Lower lobe of right lung (tissue), 2 donors: Measurements from ENCODE around the gene GRIA1. TPM values are rescaled to one million over a fixed set of nuclear protein-coding genes. Genes with fewer than 3 reads are reported as not detected.

Experiments used
- ATAC-seq, 2 donors: fragments of 200-7000 bp; cut with Tn5 transposase; one replicate each; pipeline ENCODE4 v1.9.1; 2020 to 2022; ENCODE audit warnings: mild to moderate bottlenecking in 2 of 2, moderate library complexity in 2 of 2
- DNase-seq: peaks from one replicate; pipeline ENCODE4 v3.0.0-alpha.2; 2020
- H3K27ac ChIP-seq: fragments of 200-600 bp; one replicate; pipeline ENCODE4 v1.8.0; 2022
- H3K27me3 ChIP-seq: fragments of 200-600 bp; one replicate; pipeline ENCODE4 v1.8.0; 2022; ENCODE audit warnings: low read depth
- H3K36me3 ChIP-seq: fragments of 200-600 bp; one replicate; pipeline ENCODE4 v1.8.0; 2022; ENCODE audit warnings: mild to moderate bottlenecking
- H3K4me1 ChIP-seq: fragments of 200-600 bp; one replicate; pipeline ENCODE4 v1.8.0; 2022
- H3K4me3 ChIP-seq: fragments of 200-600 bp; one replicate; pipeline ENCODE4 v1.8.0; 2022; ENCODE audit warnings: mild to moderate bottlenecking
- H3K9me3 ChIP-seq: fragments of 200-600 bp; one replicate; pipeline ENCODE4 v1.8.0; 2022
- intact Hi-C: fragments of 100-400 bp; cut with DNase I; formaldehyde crosslinking; loops from one replicate; pipeline ENCODE4 v1.11.0; 2022
- total RNA-seq: library from RNA; stranded (reverse); fragmentation: NEBNext Ultra II Directional; extraction: Animal tissue kit (Norgen Biotek cat#: 25700); gene quantifications from one replicate; pipeline ENCODE4 v1.2.1, GENCODE V29; 2021
- TF ChIP-seq, protein P1 (sequence below): fragments of 200-600 bp; IDR thresholded peaks from one replicate; pipeline ENCODE4 v1.8.0; 2022; ENCODE audit warnings: antibody characterized with exemption, mild to moderate bottlenecking
- donor health status: DM: no; HTN: yes; CAD: no; lungs with severe emphysema.

The GRIA1 gene
- total RNA-seq, 1 donor from 2014 or later: 10.3 TPM

DNA sequence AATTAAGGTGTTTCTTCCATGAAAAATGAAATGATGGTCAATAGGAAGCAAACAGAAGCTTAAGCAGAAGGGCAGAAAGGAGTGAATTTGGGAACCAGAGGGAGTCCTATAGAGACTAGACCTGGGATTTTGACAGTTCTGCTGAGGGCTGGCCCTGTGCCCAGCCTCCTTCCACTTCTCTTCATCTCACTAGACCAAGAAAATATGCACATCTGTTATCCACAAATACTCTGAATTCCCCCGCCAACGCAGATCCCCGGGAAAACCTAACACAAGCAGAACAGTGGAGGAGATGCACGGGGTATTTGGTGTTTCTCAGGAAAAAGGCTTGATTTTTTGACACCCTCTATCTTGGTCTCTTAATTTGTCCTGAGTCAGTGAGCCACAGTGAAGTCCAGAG lies 22.7 kb downstream of the GRIA1 start:
- no peak overlapping the region for H3K27ac ChIP-seq
- intact Hi-C loops: no loop called here
- no peak overlapping the region for H3K4me3 ChIP-seq

DNA sequence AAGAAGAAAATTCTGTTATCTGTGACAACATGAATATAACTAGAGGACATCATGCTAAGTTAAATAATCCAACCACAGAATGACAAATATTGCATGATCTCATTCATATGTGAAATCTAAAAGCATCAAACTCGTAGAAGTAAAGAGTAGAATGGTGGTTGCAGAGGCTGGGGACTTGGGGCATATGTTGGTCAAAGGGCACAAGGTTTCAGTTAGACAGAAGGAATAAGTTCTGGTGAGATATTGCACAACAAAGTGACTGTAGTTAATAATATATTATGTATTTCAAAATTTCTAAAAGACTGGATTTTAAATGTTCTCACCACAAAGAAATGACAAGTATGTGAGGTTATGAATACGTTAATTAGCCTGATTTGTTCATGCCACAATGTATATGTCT lies 24.8 kb downstream of the GRIA1 start:
- Histone ChIP-seq H3K36me3 (no peaks in the 10 kb centered on the region), H3K27me3 (no peaks in the 10 kb centered on the region), H3K4me1 (no peaks in the 10 kb centered on the region), H3K9me3 (no peaks in the 10 kb centered on the region), H3K4me3 (no peak overlapping the region), H3K27ac (no peak overlapping the region)
- intact Hi-C loops: no loop called here
- TF ChIP-seq, protein P1, sequence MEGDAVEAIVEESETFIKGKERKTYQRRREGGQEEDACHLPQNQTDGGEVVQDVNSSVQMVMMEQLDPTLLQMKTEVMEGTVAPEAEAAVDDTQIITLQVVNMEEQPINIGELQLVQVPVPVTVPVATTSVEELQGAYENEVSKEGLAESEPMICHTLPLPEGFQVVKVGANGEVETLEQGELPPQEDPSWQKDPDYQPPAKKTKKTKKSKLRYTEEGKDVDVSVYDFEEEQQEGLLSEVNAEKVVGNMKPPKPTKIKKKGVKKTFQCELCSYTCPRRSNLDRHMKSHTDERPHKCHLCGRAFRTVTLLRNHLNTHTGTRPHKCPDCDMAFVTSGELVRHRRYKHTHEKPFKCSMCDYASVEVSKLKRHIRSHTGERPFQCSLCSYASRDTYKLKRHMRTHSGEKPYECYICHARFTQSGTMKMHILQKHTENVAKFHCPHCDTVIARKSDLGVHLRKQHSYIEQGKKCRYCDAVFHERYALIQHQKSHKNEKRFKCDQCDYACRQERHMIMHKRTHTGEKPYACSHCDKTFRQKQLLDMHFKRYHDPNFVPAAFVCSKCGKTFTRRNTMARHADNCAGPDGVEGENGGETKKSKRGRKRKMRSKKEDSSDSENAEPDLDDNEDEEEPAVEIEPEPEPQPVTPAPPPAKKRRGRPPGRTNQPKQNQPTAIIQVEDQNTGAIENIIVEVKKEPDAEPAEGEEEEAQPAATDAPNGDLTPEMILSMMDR: no peak
- DNase-seq (no peak), ATAC-seq (no peak)

More for the DNA sequence above, 22.7 kb downstream of the GRIA1 start:
- no peaks in the 10 kb centered on the region for H3K4me1 ChIP-seq
- H3K36me3 ChIP-seq: no peaks in the 10 kb centered on the region
- no peaks in the 10 kb centered on the region for H3K27me3 ChIP-seq
- DNase-seq (no peak), ATAC-seq (no peak)
- H3K9me3 ChIP-seq: no peaks in the 10 kb centered on the region
- TF ChIP-seq, protein P1: no peak

DNA sequence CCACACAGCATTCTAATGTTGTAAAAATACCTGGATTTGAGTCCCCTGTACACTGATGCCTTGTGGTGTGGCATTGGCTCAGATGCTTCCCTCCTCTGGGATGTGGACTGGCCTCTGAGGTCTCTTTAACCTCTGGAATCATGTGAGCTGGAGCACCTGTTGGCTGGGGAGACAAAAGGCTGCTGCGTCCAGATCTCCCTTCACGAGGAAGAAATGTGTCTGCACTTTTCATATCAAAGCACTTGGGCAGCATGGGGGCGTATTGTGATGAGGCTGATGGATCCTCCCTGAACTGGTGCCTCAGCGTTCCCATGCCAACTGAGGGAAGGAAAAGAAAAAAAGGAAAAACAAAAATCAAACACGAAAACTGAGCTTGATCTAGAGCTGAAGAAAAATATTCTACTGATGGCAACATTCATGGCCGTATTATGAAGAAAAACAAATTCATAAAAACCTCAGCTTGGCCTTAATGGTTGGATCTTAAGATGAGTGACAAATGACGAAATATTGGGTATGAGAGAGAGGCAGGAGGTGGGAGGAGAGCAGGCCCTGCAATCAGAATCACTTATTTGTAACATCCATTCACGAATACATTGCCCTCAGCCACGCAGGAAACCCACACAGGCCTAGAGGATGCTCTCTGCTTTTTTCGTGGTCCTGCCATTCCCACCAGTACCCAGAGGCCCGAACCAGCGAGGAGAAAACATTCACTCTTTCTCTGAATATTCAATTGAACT lies 26.2 kb downstream of the GRIA1 start:
- DNase-seq (no peak), ATAC-seq (no peak)
- Histone ChIP-seq H3K27ac (no peak overlapping the region), H3K27me3 (no peaks in the 10 kb centered on the region), H3K4me1 (no peaks in the 10 kb centered on the region), H3K9me3 (no peaks in the 10 kb centered on the region), H3K36me3 (no peaks in the 10 kb centered on the region), H3K4me3 (no peak overlapping the region)
- intact Hi-C loops: no loop called here
- TF ChIP-seq, protein P1: no peak

DNA sequence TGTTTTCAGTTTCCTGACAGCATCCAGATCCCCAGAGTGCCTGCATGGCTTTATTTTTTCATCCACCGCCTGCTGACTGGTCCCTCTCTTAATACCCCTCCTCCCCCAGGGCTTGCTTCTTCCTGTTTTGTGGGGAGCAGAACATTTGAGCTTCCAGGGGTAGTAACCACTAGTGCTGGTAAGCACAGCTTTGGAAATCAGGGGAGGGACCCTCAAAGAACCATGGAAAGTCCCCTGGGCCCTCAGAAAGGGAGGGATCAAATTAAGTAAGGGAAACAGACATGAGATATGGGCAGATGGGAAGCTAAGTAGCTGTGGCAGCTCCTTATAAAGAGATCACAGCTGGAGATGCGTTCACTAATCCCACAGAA lies 26.8 kb downstream of the GRIA1 start:
- Histone ChIP-seq H3K4me1 (no peaks in the 10 kb centered on the region), H3K4me3 (no peak overlapping the region), H3K27me3 (no peaks in the 10 kb centered on the region), H3K27ac (no peak overlapping the region), H3K36me3 (no peaks in the 10 kb centered on the region), H3K9me3 (no peaks in the 10 kb centered on the region)
- ATAC-seq: no peak
- intact Hi-C loops: no loop called here
- DNase-seq: no peak
- TF ChIP-seq, protein P1: no peak

DNA sequence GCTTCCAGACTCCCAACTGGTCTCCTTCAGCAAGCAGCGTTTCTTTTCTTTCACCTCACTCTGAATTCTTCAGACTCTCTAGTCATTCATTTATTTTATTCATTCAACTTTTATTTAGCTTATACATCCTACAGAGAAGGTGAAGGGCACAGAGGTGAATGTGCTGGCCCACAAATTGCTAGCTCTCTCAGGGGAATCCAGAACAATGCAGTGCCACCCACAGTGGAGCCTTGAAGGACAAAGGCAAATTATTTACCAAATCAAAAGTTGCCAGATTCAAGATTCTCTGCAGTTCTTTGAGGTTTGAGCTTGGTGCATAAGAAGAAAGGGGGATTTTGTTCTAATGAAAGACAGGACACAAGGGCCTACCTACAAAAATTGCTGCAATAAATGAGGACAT lies 29.7 kb downstream of the GRIA1 start:
- Histone ChIP-seq H3K9me3 (no peaks in the 10 kb centered on the region), H3K4me1 (no peaks in the 10 kb centered on the region), H3K4me3 (no peak overlapping the region), H3K27me3 (no peaks in the 10 kb centered on the region), H3K36me3 (no peaks in the 10 kb centered on the region), H3K27ac (no peak overlapping the region)
- DNase-seq (no peak), ATAC-seq (no peak)
- intact Hi-C loops: no loop called here
- TF ChIP-seq, protein P1: no peak
